NB4 (cell line): Measurements from ENCODE around the gene TPCN1.

Experiments
- CTCF ChIP-seq: IDR thresholded peaks from one replicate; pipeline ENCODE4 v1.5.1; 2012; ENCODE audit warnings: low read depth, low read length
- MAX ChIP-seq: IDR thresholded peaks from 2 replicates; pipeline ENCODE4 v1.6.1; 2011; ENCODE audit warnings: low read depth, low read length
- POLR2A ChIP-seq: IDR thresholded peaks from 2 replicates; pipeline ENCODE4 v1.6.1; 2011; ENCODE audit warnings: mild to moderate bottlenecking; ENCODE audit not compliant: insufficient read length; ENCODE audit errors: extremely low read depth

GRCh38 chr12:113228394-113229028 is 7.2 kb downstream of the TPCN1 start:
- TF ChIP-seq MAX (no peak), CTCF (no peak), POLR2A (no peak)
